Activated T-cell treated with anti-CD3 and anti-CD28 coated beads, Interleukin-2, amount 50 U/mL, for 72 hours (primary cell): ENCODE measurements around the gene NFATC1. TPM values are rescaled to one million over a fixed set of nuclear protein-coding genes. Genes with fewer than 3 reads are reported as not detected.
"Not testable (repeated sequence)": the region's sequence is repeated elsewhere in the genome, so short reads cannot be mapped to it uniquely, and the experiment has no call there.

Source experiments
- ATAC-seq, 2 donors: fragments of 150-1000 bp; cut with Tn5 transposase; replicated peaks in 1 of 2; 2 replicates each; pipeline ENCODE4 v1.10.0; 2021; ENCODE audit warnings: moderate library complexity in 2 of 2, mild to moderate bottlenecking in 1 of 2
- DNase-seq, 2 donors: peaks; one replicate each; pipeline ENCODE4 v3.0.0; 2021 to 2022; ENCODE audit warnings: mixed read lengths in 1 of 2
- H3K27ac Mint-ChIP-seq: one replicate; pipeline ENCODE4 v1.8.0; 2022; ENCODE audit warnings: mild to moderate bottlenecking, moderate library complexity, mixed read lengths
- H3K27me3 Mint-ChIP-seq: one replicate; pipeline ENCODE4 v1.8.0; 2022; ENCODE audit warnings: low read depth, mixed read lengths
- H3K36me3 Mint-ChIP-seq, 2 donors: one replicate each; pipeline ENCODE4 v1.8.0; 2022; ENCODE audit warnings: mixed read lengths in 2 of 2, mild to moderate bottlenecking in 1 of 2; ENCODE audit not compliant: insufficient read depth in 2 of 2
- H3K4me1 Mint-ChIP-seq: one replicate; pipeline ENCODE4 v1.8.0; 2022; ENCODE audit warnings: low read depth, mixed read lengths
- H3K4me3 Mint-ChIP-seq, 2 donors: one replicate each; pipeline ENCODE4 v1.8.0; 2022; ENCODE audit warnings: mild to moderate bottlenecking in 2 of 2, mixed read lengths in 2 of 2, moderate library complexity in 2 of 2
- H3K9me3 Mint-ChIP-seq, 2 donors: one replicate each; pipeline ENCODE4 v1.8.0; 2022; ENCODE audit warnings: mixed read lengths in 2 of 2
- total RNA-seq, 2 donors: library from RNA; stranded (reverse); gene quantifications; one replicate each; pipeline ENCODE4 v1.2.3, GENCODE V29; 2022

Gene NFATC1
- total RNA-seq, 2 donors from 2014 or later = 70.4 to 86.0 TPM

- peaks cover 32% of the 10 kb centered on the region for H3K4me1 Mint-ChIP-seq
- peaks cover 7 to 10% of the 10 kb centered on the region in 2 donors for H3K9me3 Mint-ChIP-seq
- no peak overlapping the region for H3K4me3 Mint-ChIP-seq
- no peak for DNase-seq
- no peaks in the 10 kb centered on the region for H3K27me3 Mint-ChIP-seq
- no peak for ATAC-seq
- peaks cover 21 to 39% of the 10 kb centered on the region in 2 donors for H3K36me3 Mint-ChIP-seq
- H3K27ac Mint-ChIP-seq = no peak overlapping the region
Measured at GRCh38 chr18:79493801-79494211, 98.1 kb downstream of the NFATC1 start.

- no peaks in the 10 kb centered on the region for H3K27me3 Mint-ChIP-seq
- no peak overlapping the region for H3K27ac Mint-ChIP-seq
- DNase-seq (no peak), ATAC-seq (no peak)
- H3K9me3 Mint-ChIP-seq = peaks cover 17 to 18% of the 10 kb centered on the region in 2 donors
- no peak overlapping the region for H3K4me3 Mint-ChIP-seq
- H3K36me3 Mint-ChIP-seq = peaks cover 30 to 51% of the 10 kb centered on the region in 2 donors
- peaks cover 32% of the 10 kb centered on the region for H3K4me1 Mint-ChIP-seq
Measured at GRCh38 chr18:79494936-79495335, 99.2 kb downstream of the NFATC1 start.

GRCh38 chr18:79495591-79496071 lies 99.9 kb downstream of the NFATC1 start:
- H3K9me3 Mint-ChIP-seq = peaks cover 18 to 21% of the 10 kb centered on the region in 2 donors
- ATAC-seq = no peak
- H3K4me1 Mint-ChIP-seq = peaks cover 27% of the 10 kb centered on the region
- no peak overlapping the region for H3K27ac Mint-ChIP-seq
- no peaks in the 10 kb centered on the region for H3K27me3 Mint-ChIP-seq
- peaks cover 33 to 57% of the 10 kb centered on the region in 2 donors for H3K36me3 Mint-ChIP-seq
- no peak overlapping the region for H3K4me3 Mint-ChIP-seq
- no peak for DNase-seq

GRCh38 chr18:79496237-79496977 lies 100.7 kb downstream of the NFATC1 start:
- Mint-ChIP-seq H3K4me1 (peaks cover 21% of the 10 kb centered on the region), H3K27ac (no peak overlapping the region)
- no peak for DNase-seq

GRCh38 chr18:79496978-79497637 lies 101.4 kb downstream of the NFATC1 start:
- Mint-ChIP-seq H3K27ac (peak overlapping the region; percentile 45), H3K36me3 (peaks cover 33 to 56% of the 10 kb centered on the region in 2 donors), H3K4me3 (no peak overlapping the region), H3K4me1 (peaks cover 14% of the 10 kb centered on the region), H3K27me3 (no peaks in the 10 kb centered on the region), H3K9me3 (peaks cover 18 to 21% of the 10 kb centered on the region in 2 donors)
- DNase-seq (no peak), ATAC-seq (no peak)

More at GRCh38 chr18:79496237-79496977, 100.7 kb downstream of the NFATC1 start:
- no peak overlapping the region for H3K4me3 Mint-ChIP-seq
- no peaks in the 10 kb centered on the region for H3K27me3 Mint-ChIP-seq
- H3K9me3 Mint-ChIP-seq = peaks cover 18 to 21% of the 10 kb centered on the region in 2 donors
- H3K36me3 Mint-ChIP-seq = peaks cover 33 to 60% of the 10 kb centered on the region in 2 donors
- no peak for ATAC-seq

GRCh38 chr18:79497638-79498081 lies 101.9 kb downstream of the NFATC1 start:
- Mint-ChIP-seq H3K36me3 (peaks cover 33 to 51% of the 10 kb centered on the region in 2 donors), H3K27me3 (no peaks in the 10 kb centered on the region), H3K4me3 (no peak overlapping the region), H3K27ac (peak overlapping the region; percentile 45), H3K9me3 (peaks cover 18 to 21% of the 10 kb centered on the region in 2 donors), H3K4me1 (peaks cover 14% of the 10 kb centered on the region)
- DNase-seq = no peak
- ATAC-seq = no peak

- DNase-seq = no peak
- no peaks in the 10 kb centered on the region for H3K27me3 Mint-ChIP-seq
- peaks cover 21% of the 10 kb centered on the region for H3K4me1 Mint-ChIP-seq
- peaks cover 33 to 49% of the 10 kb centered on the region in 2 donors for H3K36me3 Mint-ChIP-seq
- no peak overlapping the region for H3K4me3 Mint-ChIP-seq
- peaks cover 18 to 21% of the 10 kb centered on the region in 2 donors for H3K9me3 Mint-ChIP-seq
- ATAC-seq = no peak
- peak overlapping the region; percentile 41 for H3K27ac Mint-ChIP-seq
Measured at GRCh38 chr18:79498662-79499061, 102.9 kb downstream of the NFATC1 start.

GRCh38 chr18:79501006-79501405 lies 105.3 kb downstream of the NFATC1 start:
- H3K36me3 Mint-ChIP-seq = peaks cover 31 to 47% of the 10 kb centered on the region in 2 donors
- H3K27ac Mint-ChIP-seq = no peak overlapping the region
- H3K4me3 Mint-ChIP-seq = no peak overlapping the region
- peaks cover 38% of the 10 kb centered on the region for H3K4me1 Mint-ChIP-seq
- ATAC-seq (no peak), DNase-seq (no peak)
- no peaks in the 10 kb centered on the region for H3K27me3 Mint-ChIP-seq
- peaks cover 18 to 19% of the 10 kb centered on the region in 2 donors for H3K9me3 Mint-ChIP-seq

GRCh38 chr18:79502782-79503181 lies 107.1 kb downstream of the NFATC1 start:
- peaks cover 15 to 19% of the 10 kb centered on the region in 2 donors for H3K9me3 Mint-ChIP-seq
- H3K27ac Mint-ChIP-seq = no peak overlapping the region
- H3K36me3 Mint-ChIP-seq = peaks cover 19 to 36% of the 10 kb centered on the region in 2 donors
- ATAC-seq = peak; percentile 21 to 28
- no peaks in the 10 kb centered on the region for H3K27me3 Mint-ChIP-seq
- H3K4me3 Mint-ChIP-seq = peak overlapping the region; percentile 16 to 19
- peaks cover 50% of the 10 kb centered on the region for H3K4me1 Mint-ChIP-seq
- DNase-seq = no peak

- H3K4me3 Mint-ChIP-seq = no peak overlapping the region
- ATAC-seq (no peak), DNase-seq (no peak)
- H3K27me3 Mint-ChIP-seq = no peaks in the 10 kb centered on the region
- H3K9me3 Mint-ChIP-seq = peaks cover 11 to 17% of the 10 kb centered on the region in 2 donors
- peaks cover 56% of the 10 kb centered on the region for H3K4me1 Mint-ChIP-seq
- H3K27ac Mint-ChIP-seq = no peak overlapping the region
- peaks cover 16 to 33% of the 10 kb centered on the region in 2 donors for H3K36me3 Mint-ChIP-seq
Measured at GRCh38 chr18:79503406-79503805, 107.7 kb downstream of the NFATC1 start.

- DNase-seq (no peak), ATAC-seq (peak; percentile 29 to 34)
- H3K27ac Mint-ChIP-seq = peak overlapping the region; percentile 12
- peaks cover 62% of the 10 kb centered on the region for H3K4me1 Mint-ChIP-seq
- H3K36me3 Mint-ChIP-seq = peaks cover 16 to 30% of the 10 kb centered on the region in 2 donors
- no peaks in the 10 kb centered on the region for H3K27me3 Mint-ChIP-seq
- H3K9me3 Mint-ChIP-seq = peaks cover 6 to 12% of the 10 kb centered on the region in 2 donors
- H3K4me3 Mint-ChIP-seq = peak overlapping the region; percentile 54 to 74
Measured at GRCh38 chr18:79504034-79504433, 108.3 kb downstream of the NFATC1 start.

GRCh38 chr18:79504495-79504894 lies 108.8 kb downstream of the NFATC1 start:
- H3K9me3 Mint-ChIP-seq, H3K27me3 Mint-ChIP-seq, DNase-seq: not testable (repeated sequence)
- peak; percentile 23 to 50 for ATAC-seq
- Mint-ChIP-seq H3K27ac (peak overlapping the region; percentile 12), H3K4me1 (peaks cover 62% of the 10 kb centered on the region), H3K4me3 (peak overlapping the region; percentile 54 to 74), H3K36me3 (peaks cover 12 to 26% of the 10 kb centered on the region in 2 donors)

- Mint-ChIP-seq H3K27ac (peak overlapping the region; percentile 22), H3K4me1 (peaks cover 62% of the 10 kb centered on the region), H3K4me3 (peak overlapping the region; percentile 17 to 76), H3K36me3 (peaks cover 6 to 23% of the 10 kb centered on the region in 2 donors)
- H3K27me3 Mint-ChIP-seq, H3K9me3 Mint-ChIP-seq, DNase-seq, ATAC-seq: not testable (repeated sequence)
Measured at GRCh38 chr18:79505465-79505864, 109.7 kb downstream of the NFATC1 start.
